Neural progenitor cell (in vitro differentiated cells): Measurements from ENCODE around the gene ZBTB46. TPM values are rescaled to one million over a fixed set of nuclear protein-coding genes. Genes with fewer than 3 reads are reported as not detected.

Experiments used
- DNase-seq: peaks from one replicate; pipeline ENCODE4 v3.0.0-alpha.2; 2016; ENCODE audit warnings: low spot score
- H2AFZ ChIP-seq: fragments of 200-600 bp; sonication (generic); replicated peaks from 2 replicates; pipeline ENCODE4 v1.6.1; 2016; ENCODE audit warnings: antibody characterized with exemption
- H3F3A ChIP-seq: fragments of 200-600 bp; sonication (generic); 2 replicates; pipeline ENCODE4 v1.6.1; 2016; ENCODE audit warnings: antibody characterized with exemption, low read depth
- H3K27ac ChIP-seq: fragments of 200-600 bp; sonication (generic); 2 replicates; pipeline ENCODE4 v1.5.1; 2016; ENCODE audit warnings: mild to moderate bottlenecking
- H3K27me3 ChIP-seq: fragments of 200-600 bp; sonication (generic); 2 replicates; pipeline ENCODE4 v1.6.1; 2016; ENCODE audit warnings: mild to moderate bottlenecking, moderate library complexity
- H3K36me3 ChIP-seq: fragments of 200-600 bp; sonication (generic); 2 replicates; pipeline ENCODE4 v1.5.1; 2016
- H3K4me1 ChIP-seq: fragments of 200-600 bp; sonication (generic); 2 replicates; pipeline ENCODE4 v1.6.1; 2016; ENCODE audit warnings: mixed run types
- H3K4me2 ChIP-seq: fragments of 200-600 bp; sonication (generic); 2 replicates; pipeline ENCODE4 v1.6.1; 2016
- H3K4me3 ChIP-seq: fragments of 200-600 bp; sonication (generic); 2 replicates; pipeline ENCODE4 v1.5.1; 2016
- H3K79me2 ChIP-seq: fragments of 200-600 bp; sonication (generic); 2 replicates; pipeline ENCODE4 v1.6.1; 2016; ENCODE audit warnings: low read depth
- H3K9ac ChIP-seq: fragments of 200-600 bp; sonication (generic); 2 replicates; pipeline ENCODE4 v1.6.1; 2016
- H3K9me3 ChIP-seq: fragments of 200-600 bp; sonication (generic); 2 replicates; pipeline ENCODE4 v1.5.1; 2016; ENCODE audit warnings: low read depth
- H4K20me1 ChIP-seq: fragments of 200-600 bp; sonication (generic); 2 replicates; pipeline ENCODE4 v1.6.1; 2016; ENCODE audit warnings: low read depth
- H3K27ac Mint-ChIP-seq: 3 replicates; pipeline ENCODE4 v1.8.0; 2021; ENCODE audit warnings: mixed read lengths
- H3K27me3 Mint-ChIP-seq: 2 replicates; pipeline ENCODE4 v1.8.0; 2022; ENCODE audit warnings: low read depth, mild to moderate bottlenecking, inconsistent platforms, moderate library complexity, mixed read lengths; ENCODE audit not compliant: insufficient read depth
- H3K36me3 Mint-ChIP-seq: 3 replicates; pipeline ENCODE4 v1.8.0; 2021; ENCODE audit warnings: mixed read lengths
- H3K4me1 Mint-ChIP-seq: 3 replicates; pipeline ENCODE4 v1.8.0; 2021; ENCODE audit warnings: mixed read lengths
- H3K4me3 Mint-ChIP-seq: 3 replicates; pipeline ENCODE4 v1.8.0; 2021; ENCODE audit warnings: mild to moderate bottlenecking, moderate library complexity, mixed read lengths
- H3K9me3 Mint-ChIP-seq: 3 replicates; pipeline ENCODE4 v1.8.0; 2020; ENCODE audit warnings: mixed read lengths
- CTCF ChIP-seq: fragments of 200-600 bp; sonication (generic); IDR thresholded peaks from 2 replicates; pipeline ENCODE4 v1.5.1; 2017; ENCODE audit warnings: antibody characterized with exemption, mild to moderate bottlenecking
- EZH2 ChIP-seq: fragments of 200-600 bp; sonication (generic); IDR thresholded peaks from 2 replicates; pipeline ENCODE4 v1.6.1; 2017; ENCODE audit warnings: antibody characterized with exemption, mild to moderate bottlenecking, moderate library complexity
- EZH2phosphoT487 ChIP-seq: fragments of 200-600 bp; sonication (generic); IDR thresholded peaks from 2 replicates; pipeline ENCODE4 v1.6.1; 2017; ENCODE audit warnings: antibody characterized with exemption
- total RNA-seq: library from RNA; depleted of rRNA; stranded (reverse); fragments of >200 nt; gene quantifications from 2 replicates; pipeline ENCODE4 v1.2.3, GENCODE V29; 2015; ENCODE audit warnings: low replicate concordance

Gene ZBTB46
- total RNA-seq, 1 donor from 2014 or later = 8.1 TPM

- Histone ChIP-seq H4K20me1 (no peaks in the 10 kb centered on the region), H3K9me3 (no peaks in the 10 kb centered on the region), H3F3A (no peaks in the 10 kb centered on the region), H3K4me3 (no peak overlapping the region), H3K4me1 (no peaks in the 10 kb centered on the region), H3K79me2 (no peaks in the 10 kb centered on the region), H3K36me3 (no peaks in the 10 kb centered on the region), H3K9ac (no peak overlapping the region), H3K4me2 (no peak overlapping the region), H2AFZ (no peak overlapping the region), H3K27ac (no peak overlapping the region), H3K27me3 (no peaks in the 10 kb centered on the region)
- no peaks in the 10 kb centered on the region for H3K27me3 Mint-ChIP-seq
- H3K36me3 Mint-ChIP-seq = peaks cover 4% of the 10 kb centered on the region
- peaks cover under 1% of the 10 kb centered on the region for H3K9me3 Mint-ChIP-seq
- peak overlapping the region; percentile 60 for H3K27ac Mint-ChIP-seq
- DNase-seq = no peak
- H3K4me1 Mint-ChIP-seq = no peaks in the 10 kb centered on the region
- TF ChIP-seq CTCF = no peak
- no peak for TF ChIP-seq EZH2
- TF ChIP-seq EZH2phosphoT487 = no peak
- no peak overlapping the region for H3K4me3 Mint-ChIP-seq
Observed at GRCh38 chr20:63765082-63765873, 65.8 kb downstream of the ZBTB46 start.

GRCh38 chr20:63759377-63759901, 71.6 kb downstream of the ZBTB46 start:
- H3K4me3 Mint-ChIP-seq = no peak overlapping the region
- H3K27ac ChIP-seq = no peak overlapping the region
- no peaks in the 10 kb centered on the region for H3K27me3 Mint-ChIP-seq
- no peak overlapping the region for H3K27ac Mint-ChIP-seq
- no peaks in the 10 kb centered on the region for H3K27me3 ChIP-seq
- TF ChIP-seq EZH2phosphoT487 = no peak
- no peak overlapping the region for H2AFZ ChIP-seq
- no peak overlapping the region for H3K4me3 ChIP-seq
- H3F3A ChIP-seq = no peaks in the 10 kb centered on the region
- no peak overlapping the region for H3K9ac ChIP-seq
- H3K4me1 Mint-ChIP-seq = peaks cover 4% of the 10 kb centered on the region
- H3K79me2 ChIP-seq = no peaks in the 10 kb centered on the region
- H3K4me1 ChIP-seq = no peaks in the 10 kb centered on the region
- no peaks in the 10 kb centered on the region for H3K9me3 ChIP-seq
- peaks cover 2% of the 10 kb centered on the region for H3K9me3 Mint-ChIP-seq
- no peaks in the 10 kb centered on the region for H3K36me3 ChIP-seq
- no peaks in the 10 kb centered on the region for H4K20me1 ChIP-seq
- DNase-seq = no peak
- no peak overlapping the region for H3K4me2 ChIP-seq
- peaks cover 7% of the 10 kb centered on the region for H3K36me3 Mint-ChIP-seq

DNA sequence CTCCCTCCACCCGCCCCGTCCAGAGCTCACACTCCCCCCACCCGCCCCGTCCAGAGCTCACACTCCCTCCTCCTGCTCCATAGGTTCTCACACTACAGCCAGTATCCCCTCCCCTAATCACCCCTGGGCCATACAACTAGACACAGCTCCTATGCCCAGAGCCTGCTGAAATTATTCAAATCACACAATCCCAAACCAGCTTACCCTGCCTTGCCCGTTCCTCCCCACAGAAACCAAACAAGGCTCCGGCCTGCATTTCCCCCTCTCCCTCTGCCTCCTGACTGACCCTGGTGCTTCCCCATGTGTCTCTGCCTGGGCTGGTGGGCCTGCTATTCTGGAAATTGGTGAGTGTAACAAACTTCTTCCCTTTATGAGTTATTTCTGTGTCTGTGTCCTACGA, 72.9 kb downstream of the ZBTB46 start:
- H3K9me3 Mint-ChIP-seq = peaks cover 2% of the 10 kb centered on the region
- Histone ChIP-seq H2AFZ (no peak overlapping the region), H3K27me3 (no peaks in the 10 kb centered on the region), H3K36me3 (no peaks in the 10 kb centered on the region), H3K4me2 (no peak overlapping the region), H3K4me3 (no peak overlapping the region), H3K79me2 (no peaks in the 10 kb centered on the region), H3F3A (no peaks in the 10 kb centered on the region), H3K9me3 (no peaks in the 10 kb centered on the region), H3K9ac (no peak overlapping the region), H3K27ac (no peak overlapping the region), H3K4me1 (no peaks in the 10 kb centered on the region), H4K20me1 (no peaks in the 10 kb centered on the region)
- peak overlapping the region; percentile 6 for H3K27ac Mint-ChIP-seq
- H3K27me3 Mint-ChIP-seq = peaks cover 2% of the 10 kb centered on the region
- no peak overlapping the region for H3K4me3 Mint-ChIP-seq
- H3K36me3 Mint-ChIP-seq = peaks cover 5% of the 10 kb centered on the region
- TF ChIP-seq EZH2phosphoT487 (no peak), EZH2 (no peak), CTCF (no peak)
- H3K4me1 Mint-ChIP-seq = peaks cover 7% of the 10 kb centered on the region
- DNase-seq = no peak

DNA sequence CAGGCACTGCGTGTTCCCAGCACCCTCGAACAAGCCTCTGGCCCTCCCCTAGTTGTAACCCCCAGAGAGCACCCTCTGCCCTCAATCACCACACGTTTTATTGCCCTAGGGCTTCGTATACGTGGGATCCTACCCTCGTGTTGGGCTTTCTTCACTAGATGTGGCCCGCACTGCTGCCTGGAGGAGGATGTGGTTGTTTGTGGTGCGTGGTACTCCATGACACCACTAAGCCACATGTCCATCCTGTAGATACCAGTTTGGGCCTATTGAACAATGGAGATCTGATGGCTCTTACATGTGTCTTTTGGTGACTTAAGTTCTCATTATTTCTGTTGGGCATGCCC, 74.4 kb downstream of the ZBTB46 start:
- TF ChIP-seq EZH2phosphoT487 (no peak), CTCF (no peak), EZH2 (no peak)
- Histone ChIP-seq H3F3A (no peaks in the 10 kb centered on the region), H3K27me3 (no peaks in the 10 kb centered on the region), H2AFZ (no peak overlapping the region), H3K9me3 (no peaks in the 10 kb centered on the region), H3K4me2 (no peak overlapping the region), H3K4me3 (no peak overlapping the region), H3K9ac (no peak overlapping the region), H4K20me1 (no peaks in the 10 kb centered on the region), H3K4me1 (no peaks in the 10 kb centered on the region), H3K36me3 (no peaks in the 10 kb centered on the region), H3K27ac (no peak overlapping the region), H3K79me2 (no peaks in the 10 kb centered on the region)
- peaks cover 13% of the 10 kb centered on the region for H3K4me1 Mint-ChIP-seq
- peaks cover 2% of the 10 kb centered on the region for H3K9me3 Mint-ChIP-seq
- no peak overlapping the region for H3K27ac Mint-ChIP-seq
- no peak for DNase-seq
- peaks cover 2% of the 10 kb centered on the region for H3K27me3 Mint-ChIP-seq
- H3K4me3 Mint-ChIP-seq = no peak overlapping the region
- peaks cover 5% of the 10 kb centered on the region for H3K36me3 Mint-ChIP-seq
